ENCODE data around the gene PUS3. TPM values are rescaled to one million over a fixed set of nuclear protein-coding genes. Genes with fewer than 3 reads are reported as not detected.

Gene PUS3
- 10 to 100 TPM; 16.1 to 18.2 (median 17.3) TPM for polyA plus RNA-seq (ENCODE audit: insufficient read length in 4 of 4)

GRCh38 chr11:125902927-125903710 lies at the start of gene PUS3:
Gene PUS3, minus strand, starts transcription at chr11:125903206. Its CDS starts 6,922 bp downstream, at chr11:125896284.
- peak in 3 of 4 donors; percentile 64 to 89 (median 71) for DNase-seq (ENCODE audit: low read depth in 4 of 4, low spot score in 2 of 4)

- no peak for DNase-seq (ENCODE audit: low read depth in 4 of 4, low spot score in 2 of 4)
These were observed 49.6 kb upstream of the PUS3 start for GRCh38 chr11:125952559-125952958.

DNA sequence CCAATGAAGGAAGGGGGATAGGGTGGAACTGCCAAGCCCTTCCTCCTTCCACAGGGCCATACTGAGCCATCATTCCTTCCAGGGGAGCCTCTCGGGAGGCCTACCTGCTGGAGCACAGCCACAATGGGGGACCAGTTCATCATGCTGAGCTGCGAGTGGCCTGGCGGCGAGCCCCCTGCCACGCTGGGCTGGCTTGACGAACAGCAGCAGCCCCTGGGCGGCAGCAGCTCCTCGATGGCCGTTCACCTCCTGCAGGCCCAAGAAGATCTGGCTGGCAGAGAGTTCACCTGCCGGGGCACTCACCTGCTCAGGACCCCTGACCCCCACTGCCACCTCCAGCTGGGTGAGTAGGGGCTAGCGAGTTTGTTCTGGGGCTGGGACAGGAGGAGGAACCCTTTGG lies 48.7 kb upstream of the PUS3 start:
- DNase-seq (ENCODE audit: low read depth in 4 of 4, low spot score in 2 of 4): no peak

GRCh38 chr11:125950696-125951651 lies 48.0 kb upstream of the PUS3 start:
- DNase-seq (ENCODE audit: low read depth in 4 of 4, low spot score in 2 of 4): peak in 1 of 4 donors; percentile 33

- no peak for DNase-seq (ENCODE audit: low read depth in 4 of 4, low spot score in 2 of 4)
These were observed 47.1 kb upstream of the PUS3 start for GRCh38 chr11:125950178-125950490.

GRCh38 chr11:125949271-125950177 lies 46.5 kb upstream of the PUS3 start:
- DNase-seq (ENCODE audit: low read depth in 4 of 4, low spot score in 2 of 4): no peak

GRCh38 chr11:125948278-125949051 lies 45.5 kb upstream of the PUS3 start:
- no peak for DNase-seq (ENCODE audit: low read depth in 4 of 4, low spot score in 2 of 4)

GRCh38 chr11:125947419-125948277 lies 44.6 kb upstream of the PUS3 start:
- no peak for DNase-seq (ENCODE audit: low read depth in 4 of 4, low spot score in 2 of 4)

- no peak for DNase-seq (ENCODE audit: low read depth in 4 of 4, low spot score in 2 of 4)
These were observed 43.9 kb upstream of the PUS3 start for GRCh38 chr11:125946712-125947418.

GRCh38 chr11:125945797-125946520 lies 43.0 kb upstream of the PUS3 start, which contains the start of gene VSIG10L2:
Gene VSIG10L2, plus strand, starts transcription at chr11:125946044. Its CDS starts 12 bp downstream, at chr11:125946056.
- DNase-seq (ENCODE audit: low read depth in 4 of 4, low spot score in 2 of 4): no peak

DNA sequence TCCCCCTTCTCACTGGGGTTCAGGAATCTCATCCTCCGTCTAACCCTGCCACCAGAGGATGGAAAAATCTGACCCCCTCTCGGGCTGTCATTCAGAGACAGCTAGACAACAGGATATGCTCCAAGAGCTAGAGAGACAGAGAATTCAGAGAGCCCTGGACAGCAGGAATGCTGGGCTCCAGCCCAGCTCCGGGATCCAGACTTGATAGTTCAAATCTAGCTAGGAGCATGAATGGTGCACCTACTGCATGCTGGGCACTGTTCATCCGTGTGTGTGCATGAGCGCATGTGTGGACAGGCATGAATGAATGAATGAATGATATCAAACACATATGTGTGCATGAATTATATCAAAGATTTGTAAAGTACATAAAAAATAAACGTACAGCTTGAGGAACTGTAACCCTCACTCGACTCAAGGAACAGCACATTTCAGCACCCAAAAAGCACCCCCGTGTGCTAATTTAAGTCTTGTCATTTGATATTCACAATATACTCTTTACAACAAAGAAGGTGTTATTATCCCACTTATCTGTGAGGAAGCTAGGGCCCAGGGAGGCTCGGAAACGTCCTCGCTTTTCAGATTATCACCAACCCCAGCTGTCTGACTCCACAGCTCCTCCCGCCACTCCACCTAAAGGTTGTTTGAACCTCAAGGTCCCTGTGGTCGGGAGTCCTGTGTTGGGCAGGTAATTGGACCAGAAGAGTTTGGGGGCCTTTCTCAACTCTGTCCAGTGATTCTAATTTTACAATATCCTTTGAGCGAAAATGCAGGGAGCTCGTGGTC lies 42.2 kb upstream of the PUS3 start:
- no peak for DNase-seq (ENCODE audit: low read depth in 4 of 4, low spot score in 2 of 4)

DNA sequence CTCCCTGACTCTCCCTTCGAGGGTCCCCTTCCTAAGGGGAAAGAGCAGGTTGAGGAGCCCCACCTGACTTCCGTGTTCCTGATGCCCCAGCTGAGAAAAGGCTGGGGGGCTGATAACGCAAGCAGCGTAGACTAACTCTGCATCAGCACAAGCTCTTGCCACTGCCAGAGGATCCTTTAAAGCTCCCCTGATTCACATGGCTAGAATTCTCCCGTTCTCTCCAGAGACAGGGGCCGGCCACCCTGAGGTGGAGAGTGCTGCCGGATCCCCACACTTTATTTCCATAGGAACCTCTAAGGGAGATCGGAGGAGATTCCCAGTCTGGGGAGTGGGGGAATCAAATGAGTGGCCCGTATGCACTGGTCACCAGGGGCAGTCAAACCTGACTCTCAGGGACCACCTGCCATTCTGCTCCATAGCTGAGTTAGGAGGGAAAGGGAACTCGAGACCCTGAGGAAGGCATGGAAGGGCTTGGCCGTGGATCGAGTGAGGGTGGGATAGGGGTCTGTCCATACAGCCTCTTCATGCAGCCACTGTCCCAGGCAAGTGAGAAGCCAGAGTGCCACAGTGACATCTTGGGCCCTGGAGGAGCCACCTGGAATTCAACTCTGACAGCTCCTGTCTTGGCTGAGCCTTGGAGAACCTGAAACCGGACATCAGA lies 41.5 kb upstream of the PUS3 start:
- DNase-seq (ENCODE audit: low read depth in 4 of 4, low spot score in 2 of 4): no peak

DNA sequence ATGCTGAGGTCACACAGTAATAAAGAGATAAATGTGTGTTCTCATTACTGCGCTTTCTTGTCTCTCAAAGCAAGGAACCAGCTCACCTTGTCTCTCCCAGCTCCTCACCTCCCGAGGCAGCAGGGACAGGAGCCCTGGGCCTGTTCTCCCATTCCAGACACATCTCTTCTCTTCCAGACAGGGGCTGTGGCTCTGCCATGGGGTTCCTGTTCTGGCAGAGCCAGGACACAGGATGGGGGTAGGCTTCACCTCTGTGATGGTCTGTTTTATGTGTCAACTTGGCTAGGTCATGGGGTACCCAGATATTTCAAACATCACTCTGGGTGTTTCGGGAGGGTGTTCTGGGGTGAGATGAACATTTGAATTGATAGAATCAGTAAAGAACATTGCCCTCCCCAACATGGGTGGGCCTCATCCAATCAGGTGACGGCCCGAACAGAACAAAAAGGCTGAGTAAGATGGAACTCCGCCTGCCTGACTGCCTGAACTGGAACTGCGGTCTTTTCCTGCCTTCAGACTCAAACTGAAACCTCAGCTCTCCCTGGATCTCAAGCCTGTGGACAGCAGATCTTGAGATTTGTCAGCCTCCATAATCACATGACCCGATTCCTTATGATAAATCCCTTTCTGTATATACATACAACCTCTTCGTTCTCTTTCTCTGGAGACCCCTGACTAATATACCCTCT lies 40.8 kb upstream of the PUS3 start:
- no peak for DNase-seq (ENCODE audit: low read depth in 4 of 4, low spot score in 2 of 4)

- DNase-seq (ENCODE audit: low read depth in 4 of 4, low spot score in 2 of 4): no peak
These were observed 39.9 kb upstream of the PUS3 start for GRCh38 chr11:125942771-125943428.

All from left renal cortex interstitium (tissue), 4 donors.